Dedifferentiated amniotic fluid mesenchymal stem cell (primary cell): Measurements from ENCODE around the gene OR7E24.
"Not testable (repeated sequence)": the region's sequence is repeated elsewhere in the genome, so short reads cannot be mapped to it uniquely, and the experiment has no call there.

Experiments
- DNase-seq: peaks from one replicate; pipeline ENCODE4 v3.0.0-alpha.2; 2016; ENCODE audit errors: extremely low spot score

Gene OR7E24

DNA sequence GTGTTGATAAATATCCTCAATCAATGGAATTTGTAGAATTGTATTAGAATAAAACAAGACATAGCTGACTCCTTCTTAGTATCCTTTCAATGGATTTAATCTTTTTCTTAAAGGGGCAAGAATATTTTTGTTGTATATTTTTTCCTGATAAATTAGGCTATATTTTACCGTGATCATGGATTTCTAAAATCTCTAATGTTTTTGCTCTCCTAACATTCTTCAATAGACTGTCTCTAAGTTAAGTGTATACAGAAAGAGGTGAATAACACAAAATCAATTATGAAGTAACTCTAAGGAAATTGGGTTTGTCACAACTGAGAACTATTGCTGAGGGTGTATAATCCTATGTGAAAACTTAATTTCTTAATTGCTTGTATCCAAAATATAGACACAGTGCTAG, at the start of gene OR7E24:
TSS of gene OR7E24 (plus strand) at position 301 of the 400 bp plus-strand sequence. CDS start 114 bp downstream, outside the sequence.
- no peak for DNase-seq

DNA sequence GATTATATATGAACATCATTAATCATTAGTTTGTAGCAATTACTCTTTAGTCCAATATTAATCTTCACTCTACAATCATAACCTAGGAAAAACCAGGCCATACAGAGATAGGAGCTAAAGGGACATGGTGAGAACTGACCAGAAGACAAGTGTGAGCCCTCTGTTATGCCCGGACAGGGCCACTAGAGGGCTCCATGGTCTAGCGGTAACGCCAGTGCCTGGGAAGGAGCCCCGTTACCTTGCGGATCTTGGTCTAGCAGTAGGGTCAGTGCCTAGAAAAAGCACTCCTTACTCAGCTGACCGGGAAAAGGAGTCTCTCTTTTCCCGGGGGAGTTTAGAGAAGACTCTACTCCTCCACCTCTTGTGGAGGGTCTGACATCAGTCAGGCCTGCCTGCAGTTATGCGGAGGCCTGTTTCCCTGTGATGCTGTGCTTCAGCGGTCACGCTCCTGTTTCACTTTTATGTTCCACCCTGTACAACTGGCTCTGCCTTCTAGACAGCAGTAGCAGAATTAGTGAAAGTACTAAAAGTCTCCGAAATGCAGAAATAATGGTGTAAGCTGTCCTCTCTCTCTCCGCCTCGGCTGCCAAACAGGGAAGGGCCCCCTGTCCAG, 45.1 kb upstream of the OR7E24 start:
- DNase-seq = peak; percentile 46

DNA sequence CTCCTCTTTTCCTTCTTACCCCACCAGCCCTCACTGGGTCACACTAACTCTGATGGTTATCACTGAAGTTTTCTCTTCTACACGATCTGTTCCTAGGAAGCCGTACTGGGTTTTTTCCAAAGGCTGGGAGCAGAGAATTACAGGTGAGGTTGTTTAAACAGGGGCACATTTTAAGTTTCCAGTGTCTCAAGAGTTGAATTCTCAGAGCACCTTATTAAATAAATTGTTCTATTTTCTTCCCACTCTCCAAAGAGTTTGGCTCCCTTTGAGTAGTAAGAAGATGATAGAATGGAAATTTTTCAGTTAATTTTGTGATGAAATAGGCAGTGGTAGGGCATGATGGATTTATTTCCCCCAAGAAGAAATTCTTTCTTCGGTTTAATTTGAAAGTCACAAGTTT, 31.2 kb upstream of the OR7E24 start, which contains the start of gene OR7D4:
TSS of gene OR7D4 (minus strand) at position 101 of the 400 bp plus-strand sequence. CDS start 4,752 bp downstream, outside the sequence.
- no peak for DNase-seq

DNA sequence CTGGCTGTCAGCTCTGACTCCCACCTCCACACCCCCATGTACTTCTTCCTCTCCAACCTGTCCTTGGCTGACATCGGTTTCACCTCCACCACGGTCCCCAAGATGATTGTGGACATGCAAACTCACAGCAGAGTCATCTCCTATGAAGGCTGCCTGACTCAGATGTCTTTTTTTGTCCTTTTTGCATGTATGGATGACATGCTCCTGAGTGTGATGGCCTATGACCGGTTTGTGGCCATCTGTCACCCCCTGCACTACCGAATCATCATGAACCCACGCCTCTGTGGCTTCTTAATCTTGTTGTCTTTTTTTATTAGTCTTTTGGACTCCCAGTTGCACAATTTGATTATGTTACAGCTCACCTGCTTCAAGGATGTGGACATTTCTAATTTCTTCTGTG, 506 bp downstream of the OR7E24 start:
- no peak for DNase-seq

DNA sequence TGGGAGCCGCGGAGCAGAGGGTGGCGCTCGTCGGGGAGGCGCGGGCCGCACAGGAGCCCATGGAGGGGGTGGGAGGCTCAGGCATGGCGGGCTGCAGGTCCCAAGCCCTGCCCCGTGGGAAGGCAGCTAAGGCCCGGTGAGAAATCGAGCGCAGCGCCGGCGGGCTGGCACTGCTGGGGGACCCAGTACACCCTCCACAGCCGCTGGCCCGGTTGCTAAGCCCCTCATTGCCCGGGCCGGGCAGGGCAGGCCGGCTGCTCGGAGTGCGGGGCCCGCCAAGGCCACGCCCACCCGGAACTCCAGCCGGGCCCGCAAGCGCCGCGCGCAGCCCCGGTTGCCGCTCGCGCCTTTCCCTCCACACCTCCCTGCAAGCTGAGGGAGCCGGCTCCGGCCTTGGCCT, 32.8 kb downstream of the OR7E24 start:
- DNase-seq = not testable (repeated sequence)

DNA sequence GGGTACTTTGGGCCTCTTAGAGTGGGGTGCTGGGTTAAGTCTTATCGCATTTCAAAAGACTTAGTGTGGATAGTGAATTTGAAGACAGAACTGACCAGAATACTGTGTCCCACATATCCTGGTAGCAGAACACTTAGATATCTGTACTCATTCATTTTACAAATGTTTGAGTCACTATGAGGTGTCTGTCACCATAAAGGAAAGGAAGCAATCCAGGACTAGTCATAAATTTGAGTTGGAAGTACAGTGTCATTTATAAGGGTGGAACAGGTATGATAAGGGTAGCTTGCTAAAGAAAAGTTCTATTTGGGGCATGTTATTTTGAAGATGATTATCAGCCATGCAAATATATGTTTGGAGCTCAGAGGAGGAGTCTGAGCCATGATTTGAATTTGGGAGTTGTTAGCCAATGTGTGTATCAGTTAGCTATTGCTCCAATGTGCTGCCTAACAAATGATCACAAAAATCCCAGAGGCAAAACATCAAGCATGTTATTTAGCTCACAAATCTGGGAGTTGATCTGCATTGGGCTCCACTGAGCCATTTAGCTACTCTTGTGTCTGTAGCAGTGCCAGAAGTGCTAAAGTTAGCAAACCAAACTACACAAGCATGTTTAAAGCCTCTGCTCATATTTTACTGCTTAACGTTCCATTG, 38.6 kb downstream of the OR7E24 start:
- DNase-seq = no peak

DNA sequence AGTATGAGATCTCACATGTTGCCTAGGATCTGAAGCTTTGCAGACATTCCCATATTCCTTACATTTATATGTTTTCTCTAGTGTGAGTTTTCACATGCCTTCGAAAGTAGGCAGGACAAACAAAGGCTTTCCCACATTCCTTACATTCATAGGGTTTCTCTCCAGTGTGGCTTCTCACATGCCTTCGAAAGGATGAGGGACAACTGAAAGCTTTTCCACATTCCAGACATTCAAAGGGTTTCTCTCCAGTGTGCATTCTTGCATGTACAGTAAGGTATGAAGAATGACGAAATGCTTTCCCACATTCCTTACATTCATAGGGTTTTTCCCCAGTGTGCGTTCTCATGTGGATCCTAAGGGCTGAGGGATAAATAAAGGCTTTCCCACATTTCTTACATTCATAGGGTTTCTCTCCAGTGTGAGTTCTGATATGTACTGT, 44.7 kb downstream of the OR7E24 start:
- no peak for DNase-seq

DNA sequence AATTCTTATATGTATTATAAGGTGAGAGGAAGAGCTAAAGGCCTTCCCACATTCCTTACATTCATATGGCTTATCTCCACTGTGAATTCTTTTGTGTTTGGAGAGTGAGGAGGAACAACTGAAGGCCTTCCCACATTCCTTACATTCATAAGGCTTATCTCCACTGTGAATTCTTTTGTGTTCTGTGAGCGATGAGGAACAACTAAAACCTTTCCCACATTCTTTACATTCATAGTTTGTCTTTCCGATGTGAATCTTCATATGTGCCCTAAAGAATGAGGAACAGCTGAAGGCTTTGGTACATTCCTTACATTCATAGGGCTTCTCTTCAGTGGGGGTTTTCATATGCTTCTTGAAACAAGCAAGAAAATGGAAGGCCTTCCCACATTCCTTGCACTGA, 45.6 kb downstream of the OR7E24 start:
- no peak for DNase-seq
